ENCODE measurements around the gene EAF2. TPM values are rescaled to one million over a fixed set of nuclear protein-coding genes. Genes with fewer than 3 reads are reported as not detected.
A peak's percentile ranks its signal among the peaks of the same experiment; 100 is the strongest.

Gene EAF2
- 2.3 and 7.4 TPM in 2 replicates for total RNA-seq (2014; rRNA removed; shearing (Covaris generic))

- DNase-seq (ENCODE audit: low read depth in 1 of 2, low spot score in 2 of 2): peak; percentile 86 to 89
- H3K4me3 ChIP-seq: peak within 1 kb of the TSS; percentile 53
Measured at GRCh38 chr3:121834671-121835464, at the start of gene EAF2, which contains the start of gene IQCB1. Gene EAF2, plus strand, starts transcription at chr3:121835209. Its CDS starts 77 bp downstream, at chr3:121835286. Gene IQCB1, minus strand, starts transcription at chr3:121835060. Its CDS starts 6,100 bp downstream, at chr3:121828960.

GRCh38 chr3:121786485-121786884 is 48.5 kb upstream of the EAF2 start:
- H3K4me1 ChIP-seq (replicated peaks): no peaks in the 10 kb centered on the region
- peaks cover 33% of the 10 kb centered on the region for H3K36me3 ChIP-seq
- H3K27ac ChIP-seq: no peak overlapping the region
- H3K27me3 ChIP-seq (replicated peaks): no peaks in the 10 kb centered on the region
- H3K9me3 ChIP-seq (replicated peaks): no peaks in the 10 kb centered on the region
- H3K4me3 ChIP-seq: no peak overlapping the region
- no peak for DNase-seq (ENCODE audit: low read depth in 1 of 2, low spot score in 2 of 2)

More at GRCh38 chr3:121834671-121835464, at the start of gene EAF2, which contains the start of gene IQCB1:
- peaks cover 15% of the 10 kb centered on the region for H3K27me3 ChIP-seq (replicated peaks)
- H3K9me3 ChIP-seq (replicated peaks): no peaks in the 10 kb centered on the region
- H3K27ac ChIP-seq: peak within 1 kb of the TSS; percentile 52
- H3K4me1 ChIP-seq (replicated peaks): peaks cover 3% of the 10 kb centered on the region; the same call in 1 of the 2 replicates
- H3K36me3 ChIP-seq: peaks cover 27% of the 10 kb centered on the region

- Histone ChIP-seq H3K27ac (no peak overlapping the region), H3K36me3 (peaks cover 28% of the 10 kb centered on the region; the same call in 1 of the 2 replicates), H3K4me3 (no peak overlapping the region), H3K4me1 (replicated peaks) (no peaks in the 10 kb centered on the region), H3K27me3 (replicated peaks) (no peaks in the 10 kb centered on the region), H3K9me3 (replicated peaks) (no peaks in the 10 kb centered on the region)
- no peak for DNase-seq (ENCODE audit: low read depth in 1 of 2, low spot score in 2 of 2)
Measured at GRCh38 chr3:121793078-121793477, 41.9 kb upstream of the EAF2 start.

GRCh38 chr3:121794264-121794983 is 40.6 kb upstream of the EAF2 start:
- peaks cover 16% of the 10 kb centered on the region; the same call in 1 of the 2 replicates for H3K36me3 ChIP-seq
- DNase-seq (ENCODE audit: low read depth in 1 of 2, low spot score in 2 of 2): no peak
- H3K4me1 ChIP-seq (replicated peaks): no peaks in the 10 kb centered on the region
- no peak overlapping the region for H3K27ac ChIP-seq
- H3K9me3 ChIP-seq (replicated peaks): no peaks in the 10 kb centered on the region
- no peak overlapping the region for H3K4me3 ChIP-seq
- no peaks in the 10 kb centered on the region for H3K27me3 ChIP-seq (replicated peaks)

- Histone ChIP-seq H3K4me3 (no peak overlapping the region), H3K36me3 (peaks cover 10% of the 10 kb centered on the region; the same call in 1 of the 2 replicates), H3K27ac (no peak overlapping the region), H3K27me3 (replicated peaks) (no peaks in the 10 kb centered on the region), H3K9me3 (replicated peaks) (no peaks in the 10 kb centered on the region), H3K4me1 (replicated peaks) (no peaks in the 10 kb centered on the region)
- DNase-seq (ENCODE audit: low read depth in 1 of 2, low spot score in 2 of 2): no peak
Measured at GRCh38 chr3:121796970-121797369, 38.0 kb upstream of the EAF2 start.

- Histone ChIP-seq H3K4me3 (no peak overlapping the region), H3K36me3 (peaks cover 12% of the 10 kb centered on the region), H3K9me3 (replicated peaks) (no peaks in the 10 kb centered on the region), H3K4me1 (replicated peaks) (no peaks in the 10 kb centered on the region), H3K27me3 (replicated peaks) (no peaks in the 10 kb centered on the region), H3K27ac (no peak overlapping the region)
- no peak for DNase-seq (ENCODE audit: low read depth in 1 of 2, low spot score in 2 of 2)
Measured at GRCh38 chr3:121800906-121801305, 34.1 kb upstream of the EAF2 start.

- DNase-seq (ENCODE audit: low read depth in 1 of 2, low spot score in 2 of 2): no peak
- Histone ChIP-seq H3K36me3 (peaks cover 21% of the 10 kb centered on the region), H3K4me3 (no peak overlapping the region), H3K4me1 (replicated peaks) (no peaks in the 10 kb centered on the region), H3K9me3 (replicated peaks) (no peaks in the 10 kb centered on the region), H3K27ac (no peak overlapping the region), H3K27me3 (replicated peaks) (no peaks in the 10 kb centered on the region)
Measured at GRCh38 chr3:121803771-121804320, 31.2 kb upstream of the EAF2 start.

GRCh38 chr3:121809249-121809648 is 25.8 kb upstream of the EAF2 start:
- no peaks in the 10 kb centered on the region for H3K4me1 ChIP-seq (replicated peaks)
- no peaks in the 10 kb centered on the region for H3K9me3 ChIP-seq (replicated peaks)
- DNase-seq (ENCODE audit: low read depth in 1 of 2, low spot score in 2 of 2): no peak
- peaks cover 26% of the 10 kb centered on the region for H3K36me3 ChIP-seq
- no peaks in the 10 kb centered on the region for H3K27me3 ChIP-seq (replicated peaks)
- no peak overlapping the region for H3K4me3 ChIP-seq
- no peak overlapping the region for H3K27ac ChIP-seq

GRCh38 chr3:121817753-121818152 is 17.3 kb upstream of the EAF2 start:
- H3K27ac ChIP-seq: no peak overlapping the region
- peaks cover 29% of the 10 kb centered on the region for H3K36me3 ChIP-seq
- H3K9me3 ChIP-seq (replicated peaks): no peaks in the 10 kb centered on the region
- H3K4me1 ChIP-seq (replicated peaks): no peaks in the 10 kb centered on the region
- DNase-seq (ENCODE audit: low read depth in 1 of 2, low spot score in 2 of 2): no peak
- H3K27me3 ChIP-seq (replicated peaks): no peaks in the 10 kb centered on the region
- no peak overlapping the region for H3K4me3 ChIP-seq

GRCh38 chr3:121818578-121818977 is 16.4 kb upstream of the EAF2 start:
- H3K4me1 ChIP-seq (replicated peaks): no peaks in the 10 kb centered on the region
- DNase-seq (ENCODE audit: low read depth in 1 of 2, low spot score in 2 of 2): no peak
- H3K9me3 ChIP-seq (replicated peaks): peaks cover 4% of the 10 kb centered on the region; the same call in 1 of the 2 replicates
- H3K27ac ChIP-seq: no peak overlapping the region
- H3K4me3 ChIP-seq: no peak overlapping the region
- no peaks in the 10 kb centered on the region for H3K27me3 ChIP-seq (replicated peaks)
- H3K36me3 ChIP-seq: peaks cover 37% of the 10 kb centered on the region

- no peaks in the 10 kb centered on the region for H3K4me1 ChIP-seq (replicated peaks)
- H3K4me3 ChIP-seq: no peak overlapping the region
- H3K9me3 ChIP-seq (replicated peaks): peaks cover 4% of the 10 kb centered on the region; the same call in 1 of the 2 replicates
- no peaks in the 10 kb centered on the region for H3K27me3 ChIP-seq (replicated peaks)
- peaks cover 43% of the 10 kb centered on the region for H3K36me3 ChIP-seq
- no peak for DNase-seq (ENCODE audit: low read depth in 1 of 2, low spot score in 2 of 2)
- no peak overlapping the region for H3K27ac ChIP-seq
Measured at GRCh38 chr3:121819236-121819635, 15.8 kb upstream of the EAF2 start.

GRCh38 chr3:121821421-121822199 is 13.4 kb upstream of the EAF2 start:
- Histone ChIP-seq H3K4me3 (no peak overlapping the region), H3K27ac (no peak overlapping the region), H3K36me3 (peaks cover 63% of the 10 kb centered on the region), H3K27me3 (replicated peaks) (no peaks in the 10 kb centered on the region), H3K4me1 (replicated peaks) (no peaks in the 10 kb centered on the region), H3K9me3 (replicated peaks) (peaks cover 4% of the 10 kb centered on the region; the same call in 1 of the 2 replicates)
- DNase-seq (ENCODE audit: low read depth in 1 of 2, low spot score in 2 of 2): no peak

GRCh38 chr3:121822973-121823372 is 12.0 kb upstream of the EAF2 start:
- Histone ChIP-seq H3K9me3 (replicated peaks) (peaks cover 4% of the 10 kb centered on the region; the same call in 1 of the 2 replicates), H3K27me3 (replicated peaks) (no peaks in the 10 kb centered on the region), H3K27ac (no peak overlapping the region), H3K36me3 (peaks cover 65% of the 10 kb centered on the region), H3K4me3 (no peak overlapping the region), H3K4me1 (replicated peaks) (no peaks in the 10 kb centered on the region)
- DNase-seq (ENCODE audit: low read depth in 1 of 2, low spot score in 2 of 2): no peak
